ENCODE results near the gene SCN5A. TPM values are rescaled to one million over a fixed set of nuclear protein-coding genes. Genes with fewer than 3 reads are reported as not detected.

Gene SCN5A
- total RNA-seq, 1 experiment from 2014 or later: 0.69 TPM

DNA sequence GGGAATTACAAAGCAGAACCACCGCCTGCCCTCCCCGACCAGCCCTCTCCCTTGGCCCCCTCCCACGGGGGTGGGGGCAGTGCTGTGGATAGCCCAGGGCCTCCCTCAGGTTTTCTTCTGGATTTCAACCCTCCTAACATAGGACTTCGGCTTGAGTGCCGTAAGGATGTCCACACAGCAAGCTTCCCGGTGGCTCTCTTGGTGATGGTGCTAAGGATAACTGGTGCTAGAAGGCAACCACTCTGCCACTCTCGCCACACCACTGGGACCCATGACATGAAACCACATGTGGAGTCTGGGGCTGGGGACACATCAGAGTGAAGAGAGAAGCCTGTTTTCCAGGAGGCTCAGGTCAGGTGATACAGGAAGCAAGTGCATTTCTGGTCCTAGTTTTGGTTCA lies 35.4 kb downstream of the SCN5A start:
- ATAC-seq (no peak), DNase-seq (ENCODE audit: low read depth, low spot score) (no peak)
- in situ Hi-C loops (cut with HindIII; ENCODE audit: low pct_unique_long_range_greater_than_20kb, low sequenced_read_pairs) (no loop called here), intact Hi-C loops (cut with micrococcal nuclease; ENCODE audit: unreplicated experiment) (no loop called here)
- ChIA-PET CTCF (no interaction called here), POLR2A (no interaction called here)
- H3K36me3 ChIP-seq (ENCODE audit: control insufficient read depth, insufficient read depth, low read length): no peaks in the 10 kb centered on the region
- BruUV-seq (replicated peaks): no TSS peak
- H3K27ac ChIP-seq (ENCODE audit: low read length): no peak overlapping the region
- no peaks in the 10 kb centered on the region for H3K4me1 ChIP-seq (ENCODE audit: control insufficient read depth, insufficient read depth, low read length)
- no peak overlapping the region for H3K4me3 ChIP-seq (ENCODE audit: low read depth in 2 of 2, low read length in 2 of 2)
- no peaks in the 10 kb centered on the region for H3K9me3 ChIP-seq (ENCODE audit: control insufficient read depth, insufficient read depth, low read depth, low read length)
- TF ChIP-seq, protein P1, sequence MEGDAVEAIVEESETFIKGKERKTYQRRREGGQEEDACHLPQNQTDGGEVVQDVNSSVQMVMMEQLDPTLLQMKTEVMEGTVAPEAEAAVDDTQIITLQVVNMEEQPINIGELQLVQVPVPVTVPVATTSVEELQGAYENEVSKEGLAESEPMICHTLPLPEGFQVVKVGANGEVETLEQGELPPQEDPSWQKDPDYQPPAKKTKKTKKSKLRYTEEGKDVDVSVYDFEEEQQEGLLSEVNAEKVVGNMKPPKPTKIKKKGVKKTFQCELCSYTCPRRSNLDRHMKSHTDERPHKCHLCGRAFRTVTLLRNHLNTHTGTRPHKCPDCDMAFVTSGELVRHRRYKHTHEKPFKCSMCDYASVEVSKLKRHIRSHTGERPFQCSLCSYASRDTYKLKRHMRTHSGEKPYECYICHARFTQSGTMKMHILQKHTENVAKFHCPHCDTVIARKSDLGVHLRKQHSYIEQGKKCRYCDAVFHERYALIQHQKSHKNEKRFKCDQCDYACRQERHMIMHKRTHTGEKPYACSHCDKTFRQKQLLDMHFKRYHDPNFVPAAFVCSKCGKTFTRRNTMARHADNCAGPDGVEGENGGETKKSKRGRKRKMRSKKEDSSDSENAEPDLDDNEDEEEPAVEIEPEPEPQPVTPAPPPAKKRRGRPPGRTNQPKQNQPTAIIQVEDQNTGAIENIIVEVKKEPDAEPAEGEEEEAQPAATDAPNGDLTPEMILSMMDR (IDR thresholded peaks at IDR 0.05): no peak
- TF ChIP-seq, protein P2, sequence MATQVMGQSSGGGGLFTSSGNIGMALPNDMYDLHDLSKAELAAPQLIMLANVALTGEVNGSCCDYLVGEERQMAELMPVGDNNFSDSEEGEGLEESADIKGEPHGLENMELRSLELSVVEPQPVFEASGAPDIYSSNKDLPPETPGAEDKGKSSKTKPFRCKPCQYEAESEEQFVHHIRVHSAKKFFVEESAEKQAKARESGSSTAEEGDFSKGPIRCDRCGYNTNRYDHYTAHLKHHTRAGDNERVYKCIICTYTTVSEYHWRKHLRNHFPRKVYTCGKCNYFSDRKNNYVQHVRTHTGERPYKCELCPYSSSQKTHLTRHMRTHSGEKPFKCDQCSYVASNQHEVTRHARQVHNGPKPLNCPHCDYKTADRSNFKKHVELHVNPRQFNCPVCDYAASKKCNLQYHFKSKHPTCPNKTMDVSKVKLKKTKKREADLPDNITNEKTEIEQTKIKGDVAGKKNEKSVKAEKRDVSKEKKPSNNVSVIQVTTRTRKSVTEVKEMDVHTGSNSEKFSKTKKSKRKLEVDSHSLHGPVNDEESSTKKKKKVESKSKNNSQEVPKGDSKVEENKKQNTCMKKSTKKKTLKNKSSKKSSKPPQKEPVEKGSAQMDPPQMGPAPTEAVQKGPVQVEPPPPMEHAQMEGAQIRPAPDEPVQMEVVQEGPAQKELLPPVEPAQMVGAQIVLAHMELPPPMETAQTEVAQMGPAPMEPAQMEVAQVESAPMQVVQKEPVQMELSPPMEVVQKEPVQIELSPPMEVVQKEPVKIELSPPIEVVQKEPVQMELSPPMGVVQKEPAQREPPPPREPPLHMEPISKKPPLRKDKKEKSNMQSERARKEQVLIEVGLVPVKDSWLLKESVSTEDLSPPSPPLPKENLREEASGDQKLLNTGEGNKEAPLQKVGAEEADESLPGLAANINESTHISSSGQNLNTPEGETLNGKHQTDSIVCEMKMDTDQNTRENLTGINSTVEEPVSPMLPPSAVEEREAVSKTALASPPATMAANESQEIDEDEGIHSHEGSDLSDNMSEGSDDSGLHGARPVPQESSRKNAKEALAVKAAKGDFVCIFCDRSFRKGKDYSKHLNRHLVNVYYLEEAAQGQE (IDR thresholded peaks at IDR 0.05; ENCODE audit: insufficient read depth in 1 of 2, low read depth in 2 of 2, low read length in 1 of 2): no peak
- no peak for TF ChIP-seq SIN3A (IDR thresholded peaks at IDR 0.05; ENCODE audit: borderline replicate concordance, insufficient read depth, low read depth, low read length)
- no peak for TF ChIP-seq POLR2AphosphoS5 (IDR thresholded peaks at IDR 0.05; ENCODE audit: low read depth, low read length)
- TF ChIP-seq TCF7L2 (IDR thresholded peaks at IDR 0.05; ENCODE audit: low read depth, low read length): no peak
- no peaks in the 10 kb centered on the region for H3K27me3 ChIP-seq (ENCODE audit: control insufficient read depth, insufficient read depth, low read length)

DNA sequence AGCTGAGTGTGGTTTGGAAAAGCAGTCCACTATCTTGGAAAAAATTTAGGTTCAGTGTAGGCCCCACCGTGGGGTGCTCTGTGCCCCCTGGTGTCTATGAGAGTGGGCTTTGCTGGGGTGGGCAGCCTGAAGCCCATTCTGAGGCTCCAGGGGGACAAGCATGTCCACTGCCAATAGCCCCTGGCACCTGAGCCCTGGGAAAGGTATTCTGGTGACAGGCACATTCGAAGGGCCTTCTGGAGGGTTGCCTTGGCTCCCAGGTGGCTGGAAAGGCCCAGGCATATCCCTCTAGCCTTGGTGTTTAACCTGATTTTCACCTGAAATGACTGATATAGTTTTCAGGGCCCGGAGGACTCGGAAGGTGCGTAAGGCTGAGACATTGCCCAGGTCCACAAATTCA lies 36.1 kb downstream of the SCN5A start:
- no peaks in the 10 kb centered on the region for H3K4me1 ChIP-seq (ENCODE audit: control insufficient read depth, insufficient read depth, low read length)
- TF ChIP-seq, protein P1 (IDR thresholded peaks at IDR 0.05): no peak
- TF ChIP-seq SIN3A (IDR thresholded peaks at IDR 0.05; ENCODE audit: borderline replicate concordance, insufficient read depth, low read depth, low read length): no peak
- TF ChIP-seq TCF7L2 (IDR thresholded peaks at IDR 0.05; ENCODE audit: low read depth, low read length): no peak
- no peak for TF ChIP-seq POLR2AphosphoS5 (IDR thresholded peaks at IDR 0.05; ENCODE audit: low read depth, low read length)
- TF ChIP-seq, protein P2 (IDR thresholded peaks at IDR 0.05; ENCODE audit: insufficient read depth in 1 of 2, low read depth in 2 of 2, low read length in 1 of 2): no peak
- ATAC-seq (no peak), DNase-seq (ENCODE audit: low read depth, low spot score) (no peak)
- no peaks in the 10 kb centered on the region for H3K27me3 ChIP-seq (ENCODE audit: control insufficient read depth, insufficient read depth, low read length)
- no peak overlapping the region for H3K27ac ChIP-seq (ENCODE audit: low read length)
- ChIA-PET CTCF (no interaction called here), POLR2A (no interaction called here)
- no peaks in the 10 kb centered on the region for H3K9me3 ChIP-seq (ENCODE audit: control insufficient read depth, insufficient read depth, low read depth, low read length)
- BruUV-seq (replicated peaks): no TSS peak
- H3K36me3 ChIP-seq (ENCODE audit: control insufficient read depth, insufficient read depth, low read length): no peaks in the 10 kb centered on the region
- in situ Hi-C loops (cut with HindIII; ENCODE audit: low pct_unique_long_range_greater_than_20kb, low sequenced_read_pairs) (no loop called here), intact Hi-C loops (cut with micrococcal nuclease; ENCODE audit: unreplicated experiment) (no loop called here)
- H3K4me3 ChIP-seq (ENCODE audit: low read depth in 2 of 2, low read length in 2 of 2): no peak overlapping the region

Data from Panc1 (cell line).